OCI-LY1 (cell line): ENCODE results near the gene ANAPC2.

Experiments
- EZH2 ChIP-seq: fragments of 200-600 bp; sonication (generic), shearing (Covaris generic); IDR thresholded peaks from 2 replicates; pipeline ENCODE4 v1.8.0; 2017; ENCODE audit warnings: borderline replicate concordance, mixed run types, mild to moderate bottlenecking, antibody characterized with exemption, low read length, moderate library complexity, mixed read lengths
- TF ChIP-seq, protein P1 (sequence below): fragments of 200-600 bp; sonication (generic), shearing (Covaris generic); IDR thresholded peaks from 2 replicates; pipeline ENCODE4 v1.5.1; 2017; ENCODE audit warnings: mild to moderate bottlenecking, antibody characterized with exemption, low read length, moderate library complexity, mixed read lengths

- TF ChIP-seq EZH2, result no peak
- TF ChIP-seq, protein P1, sequence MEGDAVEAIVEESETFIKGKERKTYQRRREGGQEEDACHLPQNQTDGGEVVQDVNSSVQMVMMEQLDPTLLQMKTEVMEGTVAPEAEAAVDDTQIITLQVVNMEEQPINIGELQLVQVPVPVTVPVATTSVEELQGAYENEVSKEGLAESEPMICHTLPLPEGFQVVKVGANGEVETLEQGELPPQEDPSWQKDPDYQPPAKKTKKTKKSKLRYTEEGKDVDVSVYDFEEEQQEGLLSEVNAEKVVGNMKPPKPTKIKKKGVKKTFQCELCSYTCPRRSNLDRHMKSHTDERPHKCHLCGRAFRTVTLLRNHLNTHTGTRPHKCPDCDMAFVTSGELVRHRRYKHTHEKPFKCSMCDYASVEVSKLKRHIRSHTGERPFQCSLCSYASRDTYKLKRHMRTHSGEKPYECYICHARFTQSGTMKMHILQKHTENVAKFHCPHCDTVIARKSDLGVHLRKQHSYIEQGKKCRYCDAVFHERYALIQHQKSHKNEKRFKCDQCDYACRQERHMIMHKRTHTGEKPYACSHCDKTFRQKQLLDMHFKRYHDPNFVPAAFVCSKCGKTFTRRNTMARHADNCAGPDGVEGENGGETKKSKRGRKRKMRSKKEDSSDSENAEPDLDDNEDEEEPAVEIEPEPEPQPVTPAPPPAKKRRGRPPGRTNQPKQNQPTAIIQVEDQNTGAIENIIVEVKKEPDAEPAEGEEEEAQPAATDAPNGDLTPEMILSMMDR, result no peak
These were observed 23.0 kb downstream of the ANAPC2 start for GRCh38 chr9:137165250-137165836.
